ENCODE results near the gene SYPL1.

SYPL1 gene

DNA sequence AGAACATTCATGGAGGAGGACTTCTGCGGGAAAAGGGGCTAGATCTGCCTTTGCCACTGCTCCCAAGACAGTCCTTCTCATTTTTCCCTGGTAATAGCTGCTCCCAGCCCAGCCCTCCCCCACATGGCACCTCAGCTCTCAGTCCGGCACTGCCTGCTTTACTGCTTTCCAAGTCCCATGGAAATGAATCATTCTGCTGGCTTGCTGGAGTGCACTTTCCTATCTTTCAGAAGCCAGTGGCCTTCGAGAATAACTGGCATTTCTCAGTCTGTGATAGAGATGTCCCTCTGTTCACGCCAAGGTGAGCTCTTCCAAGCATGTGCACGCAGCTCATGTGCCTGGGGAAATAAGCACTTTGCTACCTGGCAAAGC lies 61.4 kb downstream of the SYPL1 start:
- DNase-seq (ENCODE audit: low read depth, low spot score) = no peak

DNA sequence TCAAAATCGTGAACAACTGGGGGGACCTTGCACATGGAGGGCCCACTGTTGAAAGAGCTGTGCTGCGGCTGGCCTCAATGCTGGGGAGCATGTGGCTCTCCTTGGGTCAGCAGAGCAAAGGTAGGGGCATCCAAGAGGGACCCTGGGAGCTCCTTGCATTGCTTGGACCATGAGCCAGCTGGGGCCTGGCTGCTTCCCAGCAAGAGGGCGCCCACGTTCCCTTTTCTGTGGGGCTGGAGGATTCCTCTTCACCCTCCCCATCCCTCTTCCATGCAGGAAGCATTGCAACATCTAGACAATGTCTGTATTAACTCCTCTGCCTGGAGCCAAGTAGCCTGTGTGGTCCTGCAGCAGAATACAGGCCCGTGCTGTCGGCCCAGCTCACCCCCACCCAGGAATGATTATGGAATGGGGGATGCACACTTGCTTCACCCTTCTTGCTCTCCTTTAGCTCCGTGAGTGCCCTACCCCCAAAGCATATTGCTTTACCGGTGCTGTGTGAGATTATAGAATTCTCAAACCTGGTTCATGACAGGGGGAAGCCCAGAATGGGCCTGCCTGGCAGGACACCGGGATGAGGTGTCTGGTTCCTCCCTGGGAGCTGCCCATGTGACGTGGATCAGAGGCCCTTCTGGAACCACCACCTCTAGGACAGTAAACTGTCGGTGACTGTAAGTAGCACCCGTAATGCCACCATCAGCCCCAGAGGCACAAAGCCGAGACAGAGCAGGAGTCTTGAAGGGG lies 61.9 kb downstream of the SYPL1 start:
- DNase-seq (ENCODE audit: low read depth, low spot score) = no peak

DNA sequence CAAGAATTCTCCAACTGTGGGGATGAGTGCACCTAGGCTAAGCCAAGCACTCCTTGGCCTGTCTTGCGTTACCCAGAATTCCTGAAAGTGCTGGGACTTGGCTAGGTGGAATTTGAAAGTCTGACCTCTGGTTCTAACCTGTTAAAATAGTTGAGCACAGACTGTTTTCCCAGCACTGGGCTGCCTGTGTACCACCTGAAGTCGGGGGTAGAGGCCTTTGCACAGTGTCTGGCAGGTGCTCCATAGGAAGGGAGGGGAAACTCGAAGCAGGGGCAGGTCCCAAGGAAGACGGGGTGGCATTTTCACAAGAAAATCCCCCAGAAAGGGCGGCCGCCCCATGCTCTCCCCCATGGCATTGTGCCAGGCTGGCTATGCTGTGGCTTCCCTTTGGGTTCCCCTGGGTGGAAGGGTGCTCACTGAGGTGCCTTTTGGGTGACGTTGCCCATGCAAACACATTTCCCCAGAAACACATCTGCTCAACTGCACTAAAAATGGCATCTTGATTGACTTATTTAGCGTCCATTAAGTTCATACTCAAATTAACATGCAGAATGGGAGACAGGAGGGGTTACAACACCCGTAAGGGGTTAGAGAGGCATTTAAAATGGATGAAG lies 62.9 kb downstream of the SYPL1 start:
- DNase-seq (ENCODE audit: low read depth, low spot score) = no peak

DNA sequence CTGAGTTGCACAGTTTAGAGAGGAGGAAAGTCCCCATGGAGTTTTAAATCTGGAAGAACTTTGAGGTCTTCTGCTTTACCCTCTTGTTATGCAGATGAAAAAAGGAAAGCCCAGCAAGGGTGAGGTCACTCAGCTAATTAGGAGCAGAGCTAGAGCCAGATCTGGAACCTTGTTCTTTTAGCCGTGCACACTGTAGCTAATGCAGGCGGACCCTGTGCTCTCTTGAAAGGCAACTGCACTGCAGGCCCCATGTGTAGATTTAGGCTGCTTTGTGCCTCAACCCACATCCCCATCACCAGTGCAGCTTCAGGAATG lies 63.4 kb downstream of the SYPL1 start:
- no peak for DNase-seq (ENCODE audit: low read depth, low spot score)

DNA sequence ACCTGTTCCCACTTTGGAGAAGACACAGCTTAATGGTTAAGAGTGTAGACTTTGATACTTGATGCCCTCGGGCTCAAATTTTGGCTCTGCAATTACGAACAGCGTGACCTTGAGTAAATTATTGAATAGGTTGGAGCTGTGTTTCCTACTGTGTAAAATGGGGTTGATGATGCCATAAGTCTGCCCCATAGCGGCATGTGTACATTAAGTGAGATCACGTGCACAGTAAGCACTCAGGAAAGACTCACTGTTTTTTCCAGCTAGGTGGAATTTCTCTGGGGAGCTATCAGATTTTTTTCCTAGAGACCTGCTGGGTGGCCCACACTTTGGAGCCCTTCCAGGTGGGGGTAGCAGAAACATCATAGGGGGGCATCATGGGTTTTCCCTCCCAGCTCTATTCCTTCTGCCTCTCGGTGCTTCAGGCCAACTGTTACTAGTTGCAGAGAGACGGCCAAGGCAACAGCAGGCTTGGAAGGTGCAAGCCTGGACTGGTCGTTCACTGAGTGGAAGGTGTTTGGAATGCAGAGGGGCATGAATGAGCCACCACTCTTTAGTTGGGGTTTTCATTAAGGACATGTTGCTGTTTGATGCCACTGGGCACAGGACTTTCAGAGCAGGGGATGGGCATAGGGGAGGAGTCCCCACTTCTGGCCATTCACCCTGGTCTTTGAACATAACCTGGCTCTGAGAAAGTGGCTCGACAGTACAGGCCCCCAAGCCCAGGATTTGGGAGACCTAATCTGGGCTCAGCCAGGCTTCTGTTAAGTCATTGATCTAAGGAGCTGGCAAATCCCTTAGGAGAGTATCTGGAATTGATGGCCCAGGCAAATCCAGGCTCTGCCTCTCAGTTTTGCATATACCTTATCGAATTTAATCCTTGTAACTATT lies 64.0 kb downstream of the SYPL1 start:
- DNase-seq (ENCODE audit: low read depth, low spot score) = no peak

DNA sequence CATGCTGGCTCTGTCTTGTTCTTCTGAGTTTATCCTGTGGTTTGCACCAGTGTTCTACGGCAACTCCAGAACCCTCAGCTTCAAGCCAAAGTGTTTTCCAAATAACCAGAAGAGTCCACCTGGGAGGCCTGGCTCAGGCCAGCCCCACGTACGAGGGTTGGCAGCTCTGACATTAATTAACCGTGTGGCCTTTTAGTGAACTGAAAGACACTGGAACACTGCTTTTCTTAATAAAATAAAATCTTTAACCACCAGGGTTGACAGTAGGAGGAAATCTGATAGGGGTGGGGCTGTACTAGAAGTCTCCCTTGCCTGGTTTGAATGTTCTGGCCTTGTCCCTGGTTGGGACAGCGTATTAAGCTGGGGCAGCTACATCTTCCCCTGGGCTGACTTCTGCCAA lies 64.9 kb downstream of the SYPL1 start:
- DNase-seq (ENCODE audit: low read depth, low spot score) = no peak

DNA sequence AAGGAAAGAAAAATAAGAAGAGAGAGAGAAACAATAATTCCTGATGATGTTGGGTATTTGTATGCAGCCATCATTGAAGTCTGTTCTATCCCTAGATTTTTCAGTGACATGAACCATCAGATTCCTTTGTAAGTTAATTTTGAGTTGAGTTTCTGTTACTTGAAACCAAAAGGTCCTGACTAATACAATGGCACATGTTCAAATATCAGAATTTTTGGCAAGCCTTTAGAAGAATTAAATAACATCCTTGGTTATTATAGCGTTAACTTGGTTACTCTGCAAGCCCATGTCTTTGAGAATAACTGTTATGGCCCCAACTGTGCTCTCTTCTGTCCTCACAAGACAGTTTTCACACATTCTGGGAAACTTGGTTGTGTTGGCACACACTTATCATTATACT lies 66.5 kb downstream of the SYPL1 start:
- DNase-seq (ENCODE audit: low read depth, low spot score) = no peak

DNA sequence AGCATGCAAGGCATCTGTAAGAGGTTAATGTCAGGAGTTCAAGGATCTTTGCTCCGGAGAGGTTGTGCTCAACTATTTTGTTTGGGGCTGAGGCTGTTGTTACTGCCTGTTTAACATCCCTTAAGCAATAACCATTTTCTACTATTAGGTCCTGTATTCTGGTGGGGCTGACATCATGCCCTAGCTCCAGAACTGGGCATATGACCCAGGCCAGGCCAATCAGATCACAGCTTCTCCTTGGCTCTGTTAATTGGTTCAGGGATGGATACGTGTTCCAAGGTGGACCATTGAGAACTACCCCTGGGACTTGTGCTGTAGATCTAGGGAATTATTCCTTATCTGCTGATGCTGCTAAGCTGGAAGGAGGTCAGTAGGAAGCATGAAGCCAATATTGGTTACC lies 67.0 kb downstream of the SYPL1 start:
- no peak for DNase-seq (ENCODE audit: low read depth, low spot score)

DNA sequence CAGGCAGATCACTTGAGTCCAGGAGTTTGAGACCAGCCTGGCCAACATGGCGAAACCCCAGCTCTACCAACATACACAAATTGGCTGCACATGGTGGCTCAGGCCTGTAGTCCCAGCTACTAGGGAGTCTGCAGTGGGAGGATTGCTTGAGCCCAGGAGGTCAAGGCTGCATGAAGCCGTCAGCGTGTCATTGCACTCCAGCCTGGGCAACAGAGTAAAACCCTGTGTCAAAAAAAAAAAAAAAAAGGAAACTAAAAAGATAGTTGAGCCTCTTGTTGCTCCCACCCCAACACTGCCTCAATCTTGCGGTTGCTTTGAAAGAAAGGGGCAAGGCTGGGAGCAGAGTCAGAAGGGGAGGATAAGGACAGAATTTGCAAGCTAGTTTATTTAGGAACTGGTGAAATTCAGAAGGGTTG lies 69.9 kb downstream of the SYPL1 start:
- no peak for DNase-seq (ENCODE audit: low read depth, low spot score)

DNA sequence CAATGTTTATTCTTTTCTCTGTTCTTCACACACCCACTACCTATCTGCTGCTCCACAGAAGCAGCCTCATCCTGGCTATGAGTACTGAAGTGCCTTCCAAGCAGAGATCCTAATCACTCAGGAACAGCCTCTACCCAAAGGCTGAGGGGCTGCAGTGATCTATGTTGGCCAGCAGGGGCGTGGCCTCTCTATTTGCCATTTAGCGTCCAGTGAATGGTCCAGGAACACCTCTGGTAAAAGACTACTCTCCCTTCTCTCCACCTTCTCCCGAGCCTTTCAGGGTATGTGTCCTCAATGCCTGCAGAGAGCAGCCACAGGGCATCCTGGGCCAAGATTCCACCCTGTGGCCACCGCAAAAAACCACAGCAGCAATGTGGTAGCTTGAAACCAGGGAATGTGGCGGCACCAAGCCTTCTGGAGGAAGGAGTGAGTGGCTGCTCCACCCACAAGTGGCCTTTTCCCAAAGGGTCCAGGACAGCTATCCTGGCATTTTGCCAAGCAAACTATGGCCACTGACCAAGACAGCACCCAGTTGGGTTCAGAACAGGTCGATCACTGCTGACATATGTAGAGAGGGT lies 70.9 kb downstream of the SYPL1 start:
- no peak for DNase-seq (ENCODE audit: low read depth, low spot score)
